ENCODE data around the gene ACOT9. TPM values are rescaled to one million over a fixed set of nuclear protein-coding genes. Genes with fewer than 3 reads are reported as not detected.
"Not testable (repeated sequence)": the region's sequence is repeated elsewhere in the genome, so short reads cannot be mapped to it uniquely, and the experiment has no call there.

The ACOT9 gene
- total RNA-seq, 3 donors from 2014 or later, result 15.6 to 30.3 (median 22.8) TPM

GRCh38 chrX:23661671-23662070 lies 81.4 kb downstream of the ACOT9 start:
- H3K4me3 ChIP-seq, result no peak overlapping the region
- intact Hi-C loops (cut with DNase I, micrococcal nuclease), result no loop called here
- no peaks in the 10 kb centered on the region for H3K9me3 ChIP-seq
- H3K36me3 ChIP-seq (ENCODE audit: low read depth), result no peaks in the 10 kb centered on the region
- no peak for TF ChIP-seq CTCF (IDR thresholded peaks at IDR 0.05)
- ATAC-seq, result no peak
- DNase-seq, result no peak
- no peaks in the 10 kb centered on the region for H3K4me1 ChIP-seq (ENCODE audit: low read depth)

- intact Hi-C loops (cut with DNase I, micrococcal nuclease), result no loop called here
- ATAC-seq, result no peak
- no peaks in the 10 kb centered on the region for H3K36me3 ChIP-seq (ENCODE audit: low read depth)
- no peak overlapping the region for H3K4me3 ChIP-seq
- no peak for TF ChIP-seq CTCF (IDR thresholded peaks at IDR 0.05)
- H3K9me3 ChIP-seq, result no peaks in the 10 kb centered on the region
- DNase-seq, result no peak
- H3K4me1 ChIP-seq (ENCODE audit: low read depth), result no peaks in the 10 kb centered on the region
These were observed 82.3 kb downstream of the ACOT9 start for GRCh38 chrX:23660766-23661132.

- DNase-seq; H3K4me3 ChIP-seq; ATAC-seq; intact Hi-C loops (cut with DNase I, micrococcal nuclease); H3K4me1 ChIP-seq (ENCODE audit: low read depth); H3K36me3 ChIP-seq (ENCODE audit: low read depth); H3K9me3 ChIP-seq: not testable (repeated sequence)
These were observed 82.9 kb downstream of the ACOT9 start for GRCh38 chrX:23660083-23660765.

GRCh38 chrX:23659339-23659738 lies 83.7 kb downstream of the ACOT9 start:
- intact Hi-C loops (cut with DNase I, micrococcal nuclease), result no loop called here
- no peaks in the 10 kb centered on the region for H3K36me3 ChIP-seq (ENCODE audit: low read depth)
- no peak for TF ChIP-seq CTCF (IDR thresholded peaks at IDR 0.05)
- no peak overlapping the region for H3K4me3 ChIP-seq
- H3K4me1 ChIP-seq (ENCODE audit: low read depth), result no peaks in the 10 kb centered on the region
- ATAC-seq (no peak), DNase-seq (no peak)
- no peaks in the 10 kb centered on the region for H3K9me3 ChIP-seq

GRCh38 chrX:23656684-23657083 lies 86.4 kb downstream of the ACOT9 start:
- DNase-seq (no peak), ATAC-seq (no peak)
- Histone ChIP-seq H3K4me3 (no peak overlapping the region), H3K4me1 (ENCODE audit: low read depth) (no peaks in the 10 kb centered on the region), H3K36me3 (ENCODE audit: low read depth) (no peaks in the 10 kb centered on the region), H3K9me3 (no peaks in the 10 kb centered on the region)
- intact Hi-C loops (cut with DNase I, micrococcal nuclease), result no loop called here
- no peak for TF ChIP-seq CTCF (IDR thresholded peaks at IDR 0.05)

GRCh38 chrX:23656091-23656490 lies 87.0 kb downstream of the ACOT9 start:
- no peak for ATAC-seq
- Histone ChIP-seq H3K36me3 (ENCODE audit: low read depth) (no peaks in the 10 kb centered on the region), H3K9me3 (no peaks in the 10 kb centered on the region), H3K4me1 (ENCODE audit: low read depth) (no peaks in the 10 kb centered on the region), H3K4me3 (no peak overlapping the region)
- no peak for DNase-seq
- intact Hi-C loops (cut with DNase I, micrococcal nuclease), result no loop called here
- no peak for TF ChIP-seq CTCF (IDR thresholded peaks at IDR 0.05)

Other genes with a start within 250 kb of the ACOT9 start
- gene PRDX4, start 75.8 kb downstream of the ACOT9 start, total RNA-seq, result 10 to 100 TPM; 23.4 to 58.5 (median 33.2) TPM
- 100 to 1,000 TPM; 267 to 574 (median 449) TPM for gene SAT1, start 39.9 kb upstream of the ACOT9 start, total RNA-seq
- gene APOO, start 164.7 kb upstream of the ACOT9 start, total RNA-seq, result 10 to 100 TPM; 19.2 to 38.7 (median 36.6) TPM
- gene CXorf58, start 164.7 kb upstream of the ACOT9 start, total RNA-seq, result not detected

Data from mucosa of descending colon (tissue), 3 donors.